Measurements from ENCODE around the gene CEP104.

CEP104 gene

DNA sequence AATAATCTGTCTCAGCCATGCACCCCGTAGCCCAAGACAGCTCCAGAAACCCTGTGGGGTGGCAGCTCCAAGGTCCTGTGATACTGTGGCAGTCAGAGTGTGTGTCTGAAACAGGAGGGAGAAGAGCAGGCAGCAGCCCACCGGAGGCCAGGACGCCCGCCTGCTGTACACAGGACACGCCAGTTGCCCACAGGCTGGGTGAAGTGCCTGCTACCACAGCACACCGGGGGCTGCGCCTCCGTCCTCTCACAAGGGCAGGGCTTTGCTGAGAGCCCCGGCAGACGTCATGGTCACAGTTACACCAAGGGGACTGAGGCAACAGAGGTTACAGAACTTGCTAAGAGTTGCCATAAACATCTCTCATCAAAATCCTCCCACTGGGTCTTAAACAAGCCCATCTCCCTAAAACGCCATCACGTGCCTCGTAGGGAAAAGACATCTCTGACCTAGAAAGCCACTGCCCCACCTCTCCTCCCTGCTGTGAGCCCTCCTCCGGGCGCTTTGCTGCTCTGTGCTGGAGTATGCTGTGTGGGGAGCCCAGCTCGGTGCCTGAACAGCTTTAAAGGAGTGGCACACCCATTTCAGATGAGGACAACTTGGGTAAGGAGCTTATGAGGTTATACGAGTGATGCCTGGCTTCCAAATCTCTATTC, 37.7 kb upstream of the CEP104 start:
- ATAC-seq (no peak), DNase-seq (no peak)

DNA sequence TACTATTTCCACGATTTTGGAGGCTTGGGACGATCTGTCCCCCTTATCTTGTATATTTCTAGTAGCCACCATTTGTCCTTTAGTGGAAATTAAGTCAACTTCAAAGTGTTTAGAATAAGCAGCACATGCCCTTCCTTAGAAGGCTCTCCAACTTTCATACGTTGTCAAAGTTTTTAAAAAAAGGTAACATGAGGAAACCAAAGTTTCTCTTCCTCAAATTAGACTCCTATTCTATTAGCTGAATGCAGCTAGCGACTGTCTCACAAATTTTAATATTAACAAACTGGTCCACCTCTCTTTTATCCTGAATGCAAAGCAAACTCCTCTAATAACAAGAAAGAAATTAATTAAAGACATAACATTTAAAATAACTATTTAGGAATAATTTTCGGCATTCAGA, 36.2 kb upstream of the CEP104 start:
- ATAC-seq (no peak), DNase-seq (no peak)

DNA sequence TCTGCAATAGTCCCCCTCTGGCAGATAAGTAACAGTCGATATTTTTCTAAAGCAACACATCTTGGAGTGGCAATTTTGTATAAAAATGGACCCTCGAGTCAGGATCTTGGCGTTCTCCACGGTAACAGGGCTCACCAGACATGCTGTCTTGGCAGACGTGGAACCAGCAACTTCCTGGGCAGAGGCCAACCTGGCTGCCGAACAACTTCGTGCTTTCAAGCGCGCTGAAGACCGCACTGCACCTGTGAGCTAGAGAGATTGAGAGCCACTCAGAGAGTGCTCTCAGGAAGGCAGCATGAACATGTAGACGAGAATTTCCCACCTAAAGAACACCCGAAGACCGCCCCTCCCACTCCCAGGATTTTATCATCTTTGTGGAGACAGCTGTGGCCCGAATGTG, 35.7 kb upstream of the CEP104 start:
- ATAC-seq (no peak), DNase-seq (no peak)

DNA sequence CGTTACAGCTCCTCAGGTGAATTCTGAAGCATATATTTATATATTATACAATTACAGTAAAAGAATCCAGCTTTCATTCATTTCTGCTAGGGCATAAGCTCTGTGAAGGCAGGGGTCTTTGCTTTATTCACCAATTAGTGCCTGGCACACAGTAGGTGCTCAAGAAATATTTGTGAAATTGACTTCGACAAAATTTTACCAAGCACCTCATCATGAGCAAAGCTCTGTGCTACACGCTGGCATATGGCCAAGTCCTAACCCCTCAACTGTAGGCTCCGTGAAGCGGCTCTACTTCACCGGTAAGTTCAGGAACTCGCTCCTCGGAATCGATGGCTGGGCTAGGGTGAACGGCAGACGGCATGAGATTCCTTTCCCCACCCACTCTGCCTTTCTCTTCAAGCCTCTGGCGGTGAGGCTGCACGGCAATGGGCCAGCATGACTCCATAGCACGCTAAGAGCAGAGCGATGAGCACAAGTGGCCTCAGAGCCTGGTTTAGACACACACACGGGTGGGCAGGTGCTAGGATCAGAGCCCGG, 34.4 kb upstream of the CEP104 start:
- ATAC-seq (no peak), DNase-seq (no peak)

DNA sequence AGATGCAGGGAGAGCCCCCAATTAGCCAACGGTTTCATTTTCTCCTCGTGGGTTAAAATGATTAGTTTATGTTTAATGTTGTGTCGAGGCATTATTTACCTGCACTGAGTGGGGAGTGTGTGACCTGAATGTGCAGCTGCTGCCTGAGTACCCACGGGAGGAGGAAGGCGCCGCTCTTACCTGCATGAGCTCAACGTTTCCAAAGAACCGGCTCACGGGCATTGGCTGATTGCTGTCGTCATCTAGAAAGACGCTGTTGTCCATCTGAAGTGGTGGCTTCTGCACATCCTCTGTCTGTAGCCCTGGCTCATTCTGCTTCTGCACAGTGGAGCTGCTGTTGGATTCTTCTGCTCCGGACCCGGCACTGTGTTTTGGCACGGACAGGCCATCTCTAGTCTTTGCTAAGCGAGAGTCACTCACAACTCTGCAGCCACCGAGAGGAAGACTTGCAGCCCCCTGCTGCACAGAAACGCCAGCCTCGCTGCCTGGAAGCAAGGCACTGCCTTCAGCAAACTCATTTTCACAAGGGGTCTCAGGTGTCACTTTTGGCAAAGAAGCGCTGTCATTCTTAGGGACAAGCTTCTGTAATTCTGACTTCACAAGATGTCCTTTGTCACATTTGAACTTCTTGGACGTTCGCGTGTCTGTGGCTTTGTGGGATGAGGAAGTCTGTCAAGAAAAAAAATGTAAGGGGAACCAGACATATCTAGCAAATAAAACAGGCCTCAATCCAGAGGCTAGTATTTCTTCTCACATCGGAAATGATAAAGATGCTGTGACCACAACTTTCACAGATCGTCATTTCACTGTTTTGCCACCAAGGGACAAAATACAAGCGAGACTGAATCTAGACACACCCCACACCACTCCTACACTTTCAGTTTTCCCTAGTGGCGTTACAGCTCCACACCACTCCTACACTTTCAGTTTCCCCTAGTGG, 33.6 kb upstream of the CEP104 start:
- no peak for DNase-seq
- ATAC-seq: peak; percentile 77

DNA sequence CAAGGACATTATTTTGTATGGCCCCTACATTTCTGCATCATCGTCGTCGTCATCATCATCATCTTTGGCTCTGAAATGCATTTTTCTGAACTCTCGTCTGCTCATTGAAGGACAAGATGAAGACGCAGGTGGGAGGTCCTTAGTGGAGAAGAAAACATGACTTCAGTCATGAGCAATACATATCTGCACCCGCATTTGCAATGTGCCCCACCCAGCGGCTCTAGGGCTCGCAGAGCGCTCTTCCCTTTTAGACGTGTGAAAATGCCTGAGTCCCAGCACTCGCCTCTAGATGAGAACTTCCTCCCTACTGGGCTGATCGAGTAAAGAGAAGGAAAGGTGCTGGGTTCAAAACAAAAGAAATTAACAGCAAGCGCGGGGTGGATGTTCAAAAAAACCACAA, 32.9 kb upstream of the CEP104 start:
- ATAC-seq: no peak
- DNase-seq: no peak

DNA sequence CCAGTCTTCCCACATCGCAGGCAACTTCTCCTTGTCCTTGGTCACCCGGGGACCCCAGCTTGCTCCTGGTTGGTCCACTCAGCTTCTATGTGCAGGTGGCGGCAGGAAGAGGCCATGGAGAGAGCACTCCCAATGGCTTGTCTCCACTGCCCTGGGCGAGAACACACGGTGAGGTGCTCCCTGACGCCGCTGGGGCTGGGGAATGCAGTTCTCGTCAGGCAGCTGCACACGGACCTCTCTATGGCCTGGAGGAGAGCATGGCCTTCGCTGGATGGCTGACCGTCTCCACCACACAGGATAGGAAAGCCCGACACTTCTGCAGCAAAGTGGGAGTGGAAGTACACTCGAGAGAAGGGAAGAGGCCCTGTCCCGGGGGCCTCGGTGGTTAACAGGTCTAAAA, 31.3 kb upstream of the CEP104 start:
- ATAC-seq: no peak
- DNase-seq: no peak

DNA sequence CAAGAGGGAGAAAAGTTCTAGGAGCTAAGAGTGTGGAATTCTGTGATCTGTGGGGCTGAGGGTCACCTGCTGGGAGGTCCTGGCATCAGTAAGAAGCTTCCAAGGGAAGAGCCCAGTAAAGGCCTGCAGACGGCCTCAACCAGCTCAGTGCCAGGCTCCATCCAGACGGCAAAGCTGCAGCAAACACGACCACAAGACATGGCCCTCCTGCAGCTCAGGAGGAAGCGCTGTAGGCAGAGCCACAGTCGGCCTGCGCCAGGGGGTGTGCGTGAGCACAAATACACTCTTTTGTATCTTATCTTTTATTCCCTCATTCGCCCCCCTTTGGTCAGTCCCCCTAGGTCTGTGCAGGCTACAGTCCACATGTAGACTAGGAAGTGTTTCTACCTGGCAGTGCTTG, 29.7 kb upstream of the CEP104 start:
- DNase-seq (no peak), ATAC-seq (no peak)

DNA sequence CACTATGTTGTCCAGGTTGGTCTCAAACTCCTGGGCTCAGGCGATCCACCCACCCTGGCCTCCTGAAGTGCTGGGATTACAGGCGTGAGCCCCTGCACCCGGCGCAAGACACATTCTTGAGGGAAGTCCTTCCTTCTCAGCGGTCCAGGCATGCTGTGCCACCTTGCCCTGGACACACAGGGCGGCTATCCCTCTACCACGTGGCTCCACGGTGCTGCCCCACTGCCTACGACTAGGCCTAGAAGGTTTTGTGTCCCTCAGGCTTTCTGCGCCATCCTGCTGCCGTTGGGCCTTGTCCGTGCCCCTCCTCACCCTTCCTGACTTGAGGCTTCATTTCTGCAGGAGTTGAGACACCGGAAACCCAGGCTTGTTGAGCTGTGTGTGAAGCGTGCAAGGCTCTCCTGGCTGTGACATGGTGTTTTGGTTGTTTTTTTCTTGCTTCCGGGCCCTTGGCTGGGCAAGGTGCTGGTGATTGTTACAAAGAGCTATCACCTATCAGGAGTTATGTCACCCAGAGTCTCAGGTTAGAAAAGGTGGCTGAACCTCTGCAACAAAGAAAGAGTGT, 29.2 kb upstream of the CEP104 start:
- DNase-seq: no peak

DNA sequence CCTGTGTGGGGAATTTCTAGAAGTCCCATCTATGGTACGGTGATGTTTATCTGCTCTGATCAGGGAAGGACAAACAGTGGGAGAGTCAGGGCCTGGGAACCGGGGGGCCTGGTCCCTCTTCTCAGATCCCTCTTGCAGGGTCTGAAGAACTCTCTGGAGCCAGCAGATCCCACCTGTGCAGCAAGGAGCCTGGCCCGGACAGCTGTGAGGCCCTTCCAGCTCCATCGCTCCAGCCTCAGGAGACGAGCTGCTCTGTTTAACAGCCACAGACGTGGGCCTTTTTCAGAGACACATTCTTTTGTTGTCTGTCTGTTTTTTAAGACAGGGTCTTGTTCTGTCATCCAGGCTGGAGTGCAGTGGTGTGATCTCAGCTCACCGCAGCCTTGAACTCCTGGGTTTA, 28.6 kb upstream of the CEP104 start:
- DNase-seq (no peak), ATAC-seq (no peak)

More for the DNA sequence above, 29.2 kb upstream of the CEP104 start:
- ATAC-seq: no peak

DNA sequence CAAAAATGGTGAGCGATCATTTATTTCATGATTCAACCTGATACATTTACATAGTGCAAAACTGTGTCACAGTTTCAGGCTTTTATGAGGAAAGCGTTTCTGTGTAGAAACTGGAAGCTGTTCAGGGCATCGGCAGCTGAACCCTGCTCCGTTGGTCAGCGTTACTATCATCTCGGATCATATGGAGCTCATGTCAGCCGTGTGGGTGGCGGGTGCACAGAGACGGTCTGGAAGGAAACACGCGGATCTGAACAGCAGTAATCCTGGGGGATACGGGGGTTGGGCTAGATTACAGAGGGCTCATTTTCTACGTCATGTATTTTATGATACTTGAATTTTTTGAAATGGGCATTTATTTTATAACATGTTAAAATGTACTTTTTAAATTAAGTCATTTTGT, 28.0 kb upstream of the CEP104 start:
- DNase-seq (no peak), ATAC-seq (no peak)

DNA sequence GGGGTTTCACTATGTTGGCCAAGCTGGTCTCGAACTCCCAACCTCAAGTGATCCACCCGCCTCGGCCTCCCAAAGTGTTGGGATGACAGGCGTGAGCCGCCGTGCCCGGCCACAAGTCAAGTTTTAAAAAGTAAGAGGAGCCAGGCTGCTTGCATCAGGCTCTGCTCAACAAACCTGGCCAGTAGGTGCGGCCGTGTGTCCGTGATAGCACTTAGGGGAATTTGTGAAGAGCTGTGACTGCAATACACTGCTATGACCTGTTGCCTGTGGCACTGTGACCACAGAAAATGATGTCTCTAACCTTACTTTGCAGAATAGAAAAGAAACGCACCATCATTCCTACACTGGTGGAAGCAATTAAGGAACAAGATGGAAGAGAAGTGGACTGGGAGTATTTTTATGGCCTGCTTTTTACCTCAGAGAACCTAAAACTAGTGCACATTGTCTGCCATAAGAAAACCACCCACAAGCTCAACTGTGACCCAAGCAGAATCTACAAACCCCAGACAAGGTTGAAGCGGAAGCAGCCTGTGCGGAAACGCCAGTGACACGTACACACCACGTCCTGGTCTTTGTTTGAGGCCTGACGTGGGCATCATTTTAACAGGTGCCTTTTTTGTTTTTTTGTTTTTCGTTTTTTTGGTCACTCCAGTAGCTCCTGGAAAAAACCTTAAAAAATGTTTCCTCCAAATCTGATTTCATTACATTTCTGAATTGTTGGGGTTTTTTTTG, 26.3 kb upstream of the CEP104 start:
- ATAC-seq: no peak
- DNase-seq: no peak

DNA sequence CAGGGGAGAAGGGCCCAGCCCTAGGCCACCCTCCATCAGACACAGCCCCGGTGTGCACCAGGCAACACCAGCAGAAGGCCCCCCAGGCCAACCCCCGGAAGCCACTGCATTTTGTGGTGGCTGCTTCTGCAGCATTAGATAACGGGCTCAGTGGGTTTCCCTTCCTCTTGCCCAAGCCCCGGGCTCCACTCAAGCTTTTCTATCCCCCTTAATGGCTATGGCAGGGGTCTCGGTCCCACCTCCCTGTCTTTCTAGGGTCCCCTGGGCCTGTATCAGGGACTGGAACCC, 24.1 kb upstream of the CEP104 start:
- no peak for DNase-seq
- ATAC-seq: no peak

DNA sequence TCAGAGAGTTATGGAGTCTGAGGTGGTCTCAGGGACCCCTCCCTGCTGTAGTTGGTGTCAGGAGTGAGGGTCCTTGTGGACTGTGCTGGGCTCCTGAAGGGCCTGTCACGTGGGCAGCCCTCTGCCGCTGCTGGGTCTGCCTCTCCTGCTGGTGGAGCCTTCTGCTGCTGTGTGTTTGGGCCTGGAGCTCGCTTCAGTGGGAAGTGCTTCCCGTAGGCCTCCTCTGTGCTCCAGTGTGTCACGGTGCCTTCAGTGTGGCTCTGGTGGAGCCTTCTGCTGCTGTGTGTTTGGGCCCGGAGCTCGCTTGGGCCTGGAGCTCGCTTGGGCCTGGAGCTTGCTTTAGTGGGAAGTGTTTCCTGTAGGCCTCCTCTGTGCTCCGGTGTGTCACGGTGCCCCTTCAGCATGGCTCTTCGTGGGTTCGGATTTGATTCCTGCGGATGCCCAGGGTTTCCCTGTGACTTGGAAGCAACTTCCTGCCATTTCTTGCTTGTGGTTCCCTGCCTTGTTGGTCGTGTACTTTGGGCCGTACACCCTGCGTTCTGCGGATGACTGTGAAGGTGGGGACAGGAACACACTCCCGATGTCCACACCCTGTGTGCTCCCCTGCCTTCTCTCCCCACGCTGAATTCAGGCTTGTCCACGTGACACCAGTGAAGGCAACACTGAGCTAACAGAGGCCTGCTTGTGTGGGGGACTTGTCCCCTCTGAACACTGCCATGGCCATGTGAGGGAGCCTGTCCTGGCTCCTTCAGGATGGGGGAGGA, 23.6 kb upstream of the CEP104 start:
- no peak for DNase-seq
- ATAC-seq: no peak

DNA sequence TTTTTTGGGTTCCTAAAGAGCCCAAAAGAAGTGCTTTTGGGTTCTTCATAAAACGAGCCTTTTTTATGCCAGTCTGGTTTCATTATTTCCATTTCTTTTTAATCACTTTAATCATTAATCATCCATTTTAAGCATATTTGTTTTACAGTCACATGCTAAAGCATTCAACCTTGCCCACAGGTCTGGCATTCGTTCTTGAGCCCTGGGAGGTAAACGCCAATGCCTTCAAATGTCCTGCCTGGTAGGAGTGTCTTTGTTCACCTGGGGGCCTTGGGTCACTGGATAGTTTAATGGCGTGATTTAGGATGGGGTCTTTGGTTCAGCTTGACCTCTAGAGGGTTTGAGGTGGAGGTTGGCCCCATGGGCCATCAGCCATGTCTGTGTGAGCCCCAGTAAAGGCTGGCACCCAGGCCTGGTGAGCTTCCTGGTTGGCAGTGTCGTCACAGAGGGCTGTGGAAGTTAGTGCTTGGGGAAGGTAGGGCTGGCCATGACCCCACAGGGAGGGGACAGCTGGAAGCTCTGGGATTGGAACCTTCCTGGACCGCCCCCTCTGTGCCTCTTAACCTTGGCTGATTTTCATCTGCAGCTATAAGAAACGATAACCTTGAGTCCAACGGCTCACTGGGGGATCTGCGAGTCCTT, 22.9 kb upstream of the CEP104 start:
- ATAC-seq (no peak), DNase-seq (no peak)

DNA sequence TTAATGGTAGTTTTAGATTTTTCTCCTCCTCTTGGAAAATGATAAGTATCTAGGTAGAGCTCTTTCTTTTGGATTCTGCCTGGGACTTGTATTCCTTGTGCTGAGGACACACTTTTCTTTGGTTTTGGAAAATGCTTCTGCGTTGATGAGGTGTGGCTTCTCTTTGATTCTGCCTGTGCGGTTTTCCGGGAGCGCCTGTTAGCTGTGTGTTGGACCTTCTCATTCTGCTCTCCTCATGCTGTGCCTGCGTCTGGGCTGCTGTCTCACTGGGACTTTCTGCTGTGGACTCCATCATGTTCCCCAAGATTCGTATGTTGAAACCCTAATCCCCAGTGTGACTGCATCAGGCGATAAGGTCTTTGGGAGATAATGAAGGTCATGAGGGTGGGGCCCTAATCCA, 22.1 kb upstream of the CEP104 start:
- DNase-seq: no peak
- no peak for ATAC-seq

DNA sequence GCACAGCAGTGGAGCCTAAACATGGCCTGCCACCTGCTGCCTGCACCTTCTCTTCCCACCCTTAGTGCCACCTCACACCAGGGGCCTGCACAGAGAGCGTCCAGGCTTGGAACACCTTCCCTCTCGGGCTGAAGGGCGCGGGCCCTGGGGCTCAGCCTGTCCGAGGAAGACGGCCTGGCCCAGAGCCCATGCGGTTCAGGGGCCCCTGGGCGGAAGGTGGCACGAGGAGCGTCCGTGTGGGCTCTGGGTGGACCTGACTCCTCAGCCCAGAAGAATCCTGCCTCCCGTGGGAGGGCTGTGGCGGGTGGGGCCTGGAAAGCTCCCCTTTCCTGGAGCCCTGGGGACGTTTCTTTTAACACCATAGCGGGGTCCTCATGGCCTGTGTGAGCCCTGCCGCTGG, 19.7 kb upstream of the CEP104 start:
- DNase-seq: no peak
- no peak for ATAC-seq

DNA sequence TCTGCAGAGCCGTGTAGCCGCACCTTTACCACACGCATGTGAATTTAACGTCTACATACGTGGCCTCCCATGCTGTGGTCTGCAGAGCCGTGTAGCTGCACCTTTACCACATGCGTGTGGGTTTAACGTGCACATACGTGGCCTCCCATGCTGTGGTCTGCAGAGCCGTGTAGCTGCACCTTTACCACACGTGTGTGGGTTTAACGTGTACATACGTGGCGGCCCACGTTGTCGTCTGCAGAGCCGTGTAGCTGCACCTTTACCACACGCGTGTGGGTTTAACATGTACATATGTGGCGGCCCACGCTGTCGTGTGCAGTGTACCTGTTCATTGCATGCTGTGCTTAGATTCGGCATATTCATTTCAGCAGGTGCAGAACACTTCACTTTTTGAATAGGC, 17.7 kb upstream of the CEP104 start:
- ATAC-seq (no peak), DNase-seq (no peak)

DNA sequence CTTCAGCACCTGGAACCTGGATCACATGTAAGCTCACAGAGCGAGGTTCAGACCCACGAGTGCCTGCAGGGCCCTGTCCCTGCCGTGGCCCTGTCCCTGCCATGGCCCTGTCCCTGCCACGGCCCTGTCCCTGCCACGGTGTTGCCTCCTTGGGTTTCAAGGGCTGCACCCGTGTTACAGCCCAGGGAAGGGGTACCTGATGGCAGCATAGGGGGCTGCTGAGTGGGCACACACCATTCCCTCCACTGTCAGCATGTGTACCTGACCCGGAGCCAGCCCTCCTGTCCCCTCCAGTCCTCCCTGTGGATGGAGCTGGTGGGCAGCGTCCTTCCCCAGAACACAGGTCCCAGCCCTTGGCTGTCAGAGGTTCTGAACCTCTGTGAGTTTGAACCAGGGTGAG, 15.5 kb upstream of the CEP104 start:
- DNase-seq (no peak), ATAC-seq (no peak)

DNA sequence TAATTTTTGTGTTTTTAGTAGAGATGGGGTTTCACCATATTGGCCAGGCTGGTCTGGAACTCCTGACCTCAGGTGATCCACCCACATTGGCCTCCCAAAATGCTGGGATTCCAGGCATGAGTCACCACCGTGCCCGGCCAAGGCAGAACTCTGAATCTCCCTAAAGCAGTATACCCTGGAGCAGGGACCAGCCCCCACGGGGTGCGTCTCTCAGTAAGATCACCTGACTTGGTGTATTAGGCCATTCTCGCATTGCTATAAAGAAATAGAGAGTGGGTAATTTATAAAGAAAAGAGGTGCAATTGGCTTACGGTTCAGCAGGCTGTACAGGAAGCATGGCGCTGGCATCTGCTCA, 14.4 kb upstream of the CEP104 start:
- ATAC-seq (no peak), DNase-seq (no peak)

DNA sequence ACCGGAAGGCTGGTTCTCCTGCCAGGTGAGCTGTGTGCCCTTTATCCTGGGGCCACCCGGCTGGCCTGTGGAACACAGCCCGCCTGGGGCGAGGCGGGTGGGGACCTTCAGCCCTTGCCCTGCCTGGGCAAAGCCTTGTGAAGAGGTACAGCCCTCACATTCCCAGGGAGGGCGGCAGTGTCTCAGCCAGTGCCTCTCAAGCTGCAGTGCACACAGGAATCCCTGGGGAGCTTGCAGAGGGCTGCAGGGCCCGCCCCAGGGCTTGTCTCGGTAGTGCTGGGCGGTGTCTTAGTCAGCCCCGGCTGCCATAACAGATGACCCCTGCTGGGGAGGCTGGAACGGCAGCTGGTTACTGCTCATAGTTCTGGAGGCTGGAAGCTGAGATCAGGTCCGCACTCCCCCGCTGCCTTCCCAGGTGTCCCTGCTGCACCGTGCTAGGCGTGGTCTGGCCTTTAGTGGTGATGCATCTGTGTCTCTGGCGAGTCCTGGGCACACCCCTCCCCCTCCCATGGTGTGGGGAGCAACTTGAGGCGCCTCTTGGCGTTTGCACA, 12.8 kb upstream of the CEP104 start:
- no peak for DNase-seq
- ATAC-seq: no peak

Data from stimulated activated naive CD8-positive, alpha-beta T cell treated with anti-CD3 and anti-CD28 coated beads, Interleukin-15, Interleukin-2, amounts not matched to agents 100 U/mL and 50 U/mL, for 24 hours (primary cell).